NCI-H1694 (cell line): ENCODE data around the gene C12orf42.
"Not testable (repeated sequence)": the region's sequence is repeated elsewhere in the genome, so short reads cannot be mapped to it uniquely, and the experiment has no call there.

Experiments used
- DNase-seq: peaks from one replicate; lab custom pipeline; 2025; lab: John Stamatoyannopoulos, UW

C12orf42 gene

GRCh38 chr12:103494734-103495468, 867 bp downstream of the C12orf42 start:
- no peak for DNase-seq

DNA sequence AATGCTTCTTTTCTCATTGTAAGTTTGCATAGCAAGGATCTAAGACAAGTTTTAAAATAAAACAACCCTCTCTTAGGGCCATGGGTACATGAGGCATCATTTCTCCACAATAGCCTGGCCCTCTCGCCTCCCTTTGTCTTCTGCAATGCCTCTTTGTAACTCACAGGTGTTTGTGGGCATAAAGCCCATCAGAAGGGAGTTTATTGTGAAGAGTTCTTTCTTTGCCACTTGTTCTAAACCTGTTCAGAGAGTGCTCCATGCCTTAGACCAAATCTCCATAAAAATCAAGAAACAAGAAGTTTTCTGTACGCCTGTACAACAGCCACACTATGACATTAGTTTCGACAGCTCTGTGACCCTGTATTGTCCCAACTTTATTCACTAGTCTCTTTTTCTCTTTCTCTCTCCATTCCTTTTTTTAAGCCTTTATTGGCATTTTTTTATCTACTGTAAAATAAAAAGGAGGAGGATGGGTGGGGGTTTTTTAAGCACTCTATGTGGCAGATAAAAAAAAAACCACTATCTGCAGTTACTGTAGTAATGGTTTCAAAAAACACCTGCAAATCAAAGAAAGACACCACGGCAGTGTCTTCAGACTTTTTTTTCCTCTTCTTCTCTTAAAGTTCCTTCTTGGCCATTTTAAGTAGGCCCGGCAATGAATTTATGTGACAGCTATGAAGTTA, 1.6 kb downstream of the C12orf42 start:
- DNase-seq, result no peak

DNA sequence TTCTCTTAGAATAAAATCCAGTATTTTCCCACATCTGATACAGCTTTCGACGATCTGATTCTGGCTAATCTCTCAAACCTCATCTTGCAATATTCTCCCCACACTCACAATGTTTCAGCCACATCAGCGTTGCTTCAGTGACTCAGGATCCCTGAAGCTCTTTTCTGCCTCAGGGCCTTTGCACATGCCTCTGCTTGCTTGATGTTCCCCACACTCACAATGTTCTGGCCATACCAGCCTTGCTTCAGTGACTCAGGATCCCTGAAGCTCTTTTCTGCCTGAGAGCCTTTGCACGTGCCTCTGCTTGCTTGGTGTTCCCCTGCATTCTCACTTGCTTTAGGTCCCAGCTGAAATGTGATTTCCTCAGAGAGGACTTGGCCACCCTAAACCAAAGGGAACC, 2.6 kb downstream of the C12orf42 start:
- no peak for DNase-seq

DNA sequence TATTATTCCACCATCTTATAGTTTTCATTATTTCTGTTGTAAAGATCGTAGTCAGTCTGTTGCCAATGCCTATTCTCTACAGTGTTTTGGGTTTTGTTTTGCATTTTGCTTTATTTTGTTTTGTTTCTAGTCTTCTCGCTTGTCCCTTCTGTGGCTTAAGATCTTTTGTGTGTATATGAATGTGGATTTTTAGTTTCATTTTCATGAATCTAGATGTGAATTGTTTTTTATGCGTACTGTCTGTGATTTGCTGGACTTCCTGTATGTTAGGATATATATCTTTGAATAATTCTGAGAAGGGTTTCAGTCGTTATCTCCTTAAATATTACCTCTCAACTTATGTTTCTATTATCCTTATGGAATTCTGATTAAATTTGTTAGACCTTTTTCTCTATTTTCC, 13.4 kb downstream of the C12orf42 start:
- no peak for DNase-seq

- DNase-seq, result no peak
These were observed 20.7 kb downstream of the C12orf42 start for GRCh38 chr12:103475073-103475472.

GRCh38 chr12:103470664-103471063, 25.1 kb downstream of the C12orf42 start:
- DNase-seq, result no peak

DNA sequence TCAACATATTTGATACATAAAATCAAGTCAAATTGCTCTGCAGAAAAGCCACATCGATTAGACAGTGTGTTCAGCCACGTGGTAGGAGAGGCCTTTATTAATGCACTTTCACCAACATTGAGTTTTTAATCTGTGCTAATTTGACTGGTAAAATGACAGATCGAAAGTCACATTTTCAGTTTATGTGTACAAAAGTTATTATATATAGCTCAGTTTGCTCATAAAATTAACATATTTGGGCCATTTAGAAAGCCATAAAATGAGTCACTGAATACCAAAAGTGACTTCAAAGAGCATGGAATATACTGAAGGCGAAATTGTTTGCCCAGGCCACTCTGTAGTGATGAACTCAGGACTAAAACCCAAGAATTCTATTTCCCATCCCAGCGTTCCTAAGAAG, 26.0 kb downstream of the C12orf42 start:
- no peak for DNase-seq

DNA sequence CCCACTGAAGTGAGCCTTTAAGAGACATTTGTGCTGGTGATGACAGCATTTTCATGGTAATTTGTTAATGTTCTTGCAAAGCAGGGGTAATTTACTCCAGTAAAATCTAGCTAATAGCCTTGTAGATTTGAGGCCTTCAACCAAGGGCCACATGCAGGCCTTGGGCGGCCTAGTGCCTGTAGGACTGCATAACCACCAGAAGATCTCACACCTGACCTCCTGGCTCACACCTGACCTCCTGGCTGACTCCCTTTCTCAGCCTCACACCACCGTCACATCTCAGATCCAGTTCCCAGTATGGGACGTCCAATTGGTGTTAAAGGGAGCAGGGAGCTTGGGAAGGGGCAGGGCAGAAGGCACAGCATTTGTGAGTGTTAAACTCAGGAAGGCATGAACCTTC, 26.9 kb downstream of the C12orf42 start:
- DNase-seq, result no peak

GRCh38 chr12:103462675-103463074, 33.1 kb downstream of the C12orf42 start:
- no peak for DNase-seq

DNA sequence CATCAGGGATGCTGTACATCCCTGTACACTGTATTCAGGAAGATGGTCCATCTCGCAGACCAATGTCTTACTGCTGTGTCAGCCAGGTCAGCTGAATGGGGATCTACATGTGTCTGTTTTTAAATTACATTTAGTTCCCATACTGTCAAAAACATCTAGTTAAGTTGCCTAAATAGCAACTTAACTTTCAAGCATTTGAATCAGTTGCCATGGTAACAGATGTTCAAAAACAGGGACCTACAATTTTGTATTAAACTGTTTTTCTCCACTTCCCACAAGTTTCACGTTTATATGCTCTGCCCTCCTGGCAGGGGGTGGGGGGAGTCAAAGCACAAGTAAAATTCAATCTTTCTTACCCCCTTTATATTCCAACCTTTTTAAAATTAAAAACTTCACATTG, 38.3 kb downstream of the C12orf42 start:
- no peak for DNase-seq

DNA sequence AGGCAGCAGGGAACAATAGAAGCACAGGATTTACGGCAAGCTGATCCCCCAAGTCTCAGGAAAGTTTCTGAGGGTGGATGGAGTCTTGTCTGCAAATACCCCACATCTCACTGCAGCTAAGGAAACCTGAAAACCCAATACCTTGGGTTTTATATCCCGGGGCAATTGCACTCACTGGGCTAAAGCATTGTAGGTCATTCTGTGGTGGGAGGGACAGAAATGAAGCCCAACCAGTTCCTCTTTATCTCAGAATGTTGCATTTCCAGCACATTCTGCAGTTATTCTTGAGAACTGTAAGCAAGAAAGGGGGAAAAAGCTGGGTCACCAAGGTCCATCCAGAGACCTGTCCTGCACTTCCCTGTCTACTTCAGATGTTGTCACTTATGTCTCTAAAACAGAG, 39.8 kb downstream of the C12orf42 start:
- DNase-seq, result no peak

DNA sequence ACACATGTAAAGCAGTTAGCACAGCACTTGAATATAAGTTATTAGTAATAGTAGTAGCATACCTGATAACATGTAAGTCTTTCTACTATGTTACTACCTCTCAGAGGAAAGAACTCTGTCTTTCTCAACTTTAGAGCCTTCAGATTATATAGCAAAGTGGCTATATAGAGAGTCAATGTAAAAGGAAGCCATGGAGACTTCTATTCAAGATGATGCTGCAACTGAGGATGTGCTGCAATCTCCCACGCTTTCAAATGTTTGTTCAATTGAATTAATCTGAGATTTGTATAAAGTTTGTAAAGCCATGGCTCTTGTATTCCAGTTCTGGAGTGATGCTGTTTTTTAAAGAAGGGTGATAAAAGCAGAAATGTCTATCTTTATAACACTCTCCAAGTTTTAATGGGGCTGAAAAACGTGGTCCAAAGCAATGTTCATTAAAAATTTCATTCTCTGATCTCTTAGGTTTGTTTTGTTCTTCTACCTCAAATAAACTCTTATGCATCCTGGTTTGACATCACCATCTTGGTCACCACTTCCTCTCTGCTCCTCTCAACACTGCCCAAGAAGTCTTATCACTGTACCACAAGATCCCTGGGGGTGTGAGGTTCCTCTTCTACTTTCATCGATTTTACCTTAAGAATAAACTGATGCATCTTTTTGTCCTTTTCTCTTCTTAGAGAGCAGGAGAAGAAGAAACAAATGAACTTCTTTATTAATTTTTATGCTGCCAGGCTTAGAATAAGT, 40.6 kb downstream of the C12orf42 start:
- no peak for DNase-seq

DNA sequence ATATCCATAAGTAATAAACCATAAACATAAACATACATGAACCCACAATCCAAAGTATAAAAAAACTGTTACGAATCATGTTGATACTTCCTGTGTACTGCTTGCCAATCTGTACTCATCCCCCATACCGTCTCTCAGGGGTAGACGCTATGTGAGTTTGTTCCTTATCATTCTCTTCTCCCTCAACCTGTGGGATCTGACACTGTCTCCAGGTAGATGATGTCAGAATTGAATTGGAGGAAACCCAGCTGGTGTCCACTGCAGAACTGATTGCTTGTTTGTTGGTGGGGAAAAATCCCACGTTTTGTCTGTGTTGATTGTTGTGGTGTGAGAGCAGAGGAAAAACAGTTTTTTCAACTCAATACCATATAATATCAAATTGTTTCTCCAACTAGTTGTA, 50.8 kb downstream of the C12orf42 start:
- DNase-seq, result no peak

GRCh38 chr12:103442822-103443221, 52.9 kb downstream of the C12orf42 start:
- DNase-seq, result no peak

DNA sequence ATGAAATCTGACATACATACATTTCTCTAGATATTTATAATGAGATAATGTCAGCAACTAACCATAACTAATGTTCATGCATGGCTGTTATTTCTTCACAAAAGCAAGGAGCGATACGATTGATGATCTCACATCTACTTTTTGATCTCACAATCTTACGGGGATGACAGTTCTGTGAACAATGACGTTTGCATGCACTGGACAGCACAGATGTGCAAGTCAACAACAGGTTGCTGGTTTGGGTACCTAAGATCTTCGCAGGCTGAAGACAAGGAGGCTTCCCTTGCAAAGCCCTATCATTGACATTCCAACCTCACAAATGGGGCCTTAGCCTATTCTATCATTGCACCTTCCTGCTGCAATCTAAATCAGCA, 53.6 kb downstream of the C12orf42 start:
- no peak for DNase-seq

DNA sequence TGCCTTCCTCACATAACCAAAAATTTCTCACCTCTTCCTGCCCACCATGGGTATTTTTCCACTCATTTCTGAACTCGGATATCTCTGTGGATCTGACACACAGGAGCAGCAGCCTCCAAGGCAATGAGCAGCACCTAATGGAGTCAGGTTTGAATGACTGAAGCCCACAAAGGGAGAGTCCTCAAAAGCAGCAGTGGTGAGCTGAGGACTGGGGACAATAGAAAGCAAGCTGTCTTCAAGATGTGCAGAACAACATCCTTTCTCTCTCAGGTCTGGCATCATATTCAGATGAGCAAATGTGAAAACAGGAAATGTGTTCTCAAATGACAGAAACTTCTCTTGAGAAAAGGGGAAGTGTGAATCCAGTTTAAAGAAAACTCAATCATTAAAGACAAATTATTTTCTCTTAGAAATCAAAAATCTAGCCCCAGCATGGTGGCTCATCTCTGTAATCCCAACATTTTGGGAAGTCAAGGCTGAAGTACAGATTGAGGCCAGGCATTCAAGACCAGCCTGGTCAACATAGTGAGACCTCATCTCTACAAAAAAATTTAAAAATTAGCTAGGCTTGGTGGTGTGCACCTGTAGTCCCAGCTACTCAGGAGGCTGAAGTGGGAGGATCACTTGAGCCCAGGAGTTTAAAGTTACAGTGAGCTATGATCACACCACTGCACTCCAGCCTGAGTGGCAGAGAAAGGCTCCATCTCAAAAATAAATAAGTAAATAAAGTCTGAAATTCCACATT, 54.2 kb downstream of the C12orf42 start:
- no peak for DNase-seq

- DNase-seq, result not testable (repeated sequence)
These were observed 61.3 kb downstream of the C12orf42 start for GRCh38 chr12:103434165-103435105.

GRCh38 chr12:103431950-103432349, 63.8 kb downstream of the C12orf42 start:
- DNase-seq, result no peak

DNA sequence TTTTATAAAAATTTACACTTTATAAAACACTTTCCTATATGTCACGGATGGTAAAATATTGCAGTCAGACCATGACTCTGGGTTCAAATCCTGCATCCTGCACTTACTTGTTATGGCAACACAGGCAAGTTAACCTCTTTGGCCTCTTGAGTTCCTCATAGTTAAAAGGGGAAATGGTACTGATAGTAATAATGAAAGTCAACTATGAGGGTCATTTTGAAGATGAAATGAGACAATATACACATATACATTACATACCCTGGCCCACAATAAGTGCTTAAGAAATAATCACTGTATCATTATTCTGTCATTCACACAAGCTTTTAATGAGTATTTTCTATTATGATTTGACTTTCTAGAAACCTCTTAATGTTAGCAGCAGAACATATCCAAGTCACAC, 64.4 kb downstream of the C12orf42 start:
- DNase-seq, result no peak

GRCh38 chr12:103425674-103426073, 70.1 kb downstream of the C12orf42 start:
- not testable (repeated sequence) for DNase-seq
